GM18499 (cell line): Measurements from ENCODE around the gene VEGFC.

Source experiments
- ATAC-seq: cut with Tn5 transposase; IDR thresholded peaks from one replicate; pipeline ENCODE4 v1.9.1; 2021; ENCODE audit warnings: moderate number of reproducible peaks; ENCODE audit not compliant: insufficient read depth, unreplicated experiment

VEGFC gene

DNA sequence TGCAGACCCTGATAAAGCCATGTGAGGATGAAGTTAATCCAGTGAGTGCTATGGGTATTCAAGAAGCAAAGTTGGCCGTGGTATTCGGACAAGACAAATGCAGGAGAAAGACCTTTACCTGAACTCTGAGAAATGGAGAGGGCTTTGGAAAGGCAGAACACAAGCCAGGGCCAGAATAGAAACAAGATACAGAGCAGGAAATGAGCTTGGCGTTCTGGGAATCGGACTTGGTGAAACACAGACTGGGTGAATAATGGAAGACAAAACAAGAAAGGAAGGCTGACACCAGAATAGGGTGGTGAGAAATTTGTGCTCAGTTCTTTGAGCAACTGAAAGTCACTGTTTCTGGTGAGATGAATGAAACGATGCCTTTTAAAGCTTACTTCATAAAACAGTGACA lies 83.3 kb downstream of the VEGFC start:
- ATAC-seq: no peak

DNA sequence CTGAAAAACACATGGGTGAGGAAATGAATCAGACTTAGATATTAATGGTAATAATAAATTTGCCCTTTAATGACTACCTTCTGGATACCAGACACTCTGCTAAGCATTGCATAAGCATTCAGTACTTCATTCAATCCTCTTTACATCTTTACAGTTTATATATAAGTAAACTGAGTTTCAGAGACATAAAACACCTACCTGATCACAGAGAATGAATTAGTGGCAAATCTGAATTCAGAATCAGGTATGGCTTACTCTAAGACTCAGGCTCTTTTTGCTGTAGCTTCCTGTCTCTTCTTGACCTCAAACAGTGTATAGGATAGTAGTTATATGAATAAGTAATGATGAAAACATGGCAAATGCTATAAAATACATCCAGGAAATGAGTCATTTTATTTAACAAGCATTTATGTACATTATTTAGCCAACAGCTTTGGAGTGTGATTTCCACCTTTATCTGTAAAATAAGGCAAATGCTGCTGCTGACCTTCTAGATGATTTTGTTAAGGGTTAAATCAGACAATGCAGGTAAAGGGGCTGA lies 83.9 kb downstream of the VEGFC start:
- no peak for ATAC-seq

DNA sequence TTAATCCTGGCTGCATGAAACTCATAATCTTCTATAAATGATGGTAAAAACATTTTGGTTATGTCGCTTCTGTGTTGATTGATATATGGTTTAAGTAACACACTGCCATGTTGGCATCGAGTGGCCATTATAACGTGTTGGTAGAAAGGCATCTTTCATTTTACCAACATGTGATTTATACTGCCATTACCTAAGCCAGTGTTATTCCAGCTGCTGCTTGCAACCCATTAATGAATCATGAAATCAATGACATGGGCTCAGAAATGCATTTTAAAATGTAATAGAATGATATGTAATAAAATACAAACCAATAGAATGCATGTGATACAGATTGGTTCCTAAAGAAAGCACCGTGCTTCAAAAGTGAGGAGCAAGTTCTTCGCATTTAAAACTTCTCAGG lies 102.0 kb downstream of the VEGFC start:
- no peak for ATAC-seq

DNA sequence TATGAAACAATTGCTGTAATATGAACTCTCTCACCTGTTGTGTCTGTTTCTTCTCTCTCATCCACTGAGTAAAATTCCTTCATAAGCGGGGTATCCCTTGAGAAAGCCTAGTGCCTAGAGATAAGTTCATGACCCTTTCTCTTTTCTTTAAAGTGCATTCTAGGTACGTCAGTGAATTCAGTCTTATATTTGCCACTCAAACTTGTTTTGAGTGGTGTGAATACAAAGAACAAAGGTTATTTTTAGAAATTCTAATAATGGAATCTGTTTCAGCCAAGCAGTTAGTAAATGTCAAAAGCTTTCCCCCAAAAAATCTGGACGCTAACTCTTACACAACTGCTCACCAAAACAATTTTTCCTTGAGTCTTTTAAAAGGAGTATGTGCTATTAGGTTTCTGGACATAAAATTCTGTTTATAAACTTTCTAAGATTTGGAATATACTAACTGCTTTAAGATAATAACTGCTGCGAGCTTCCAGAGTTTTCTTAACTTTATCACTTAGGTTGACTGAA lies 112.0 kb downstream of the VEGFC start:
- no peak for ATAC-seq

- no peak for ATAC-seq
Observed at GRCh38 chr4:176676901-176677300, 115.8 kb downstream of the VEGFC start.

DNA sequence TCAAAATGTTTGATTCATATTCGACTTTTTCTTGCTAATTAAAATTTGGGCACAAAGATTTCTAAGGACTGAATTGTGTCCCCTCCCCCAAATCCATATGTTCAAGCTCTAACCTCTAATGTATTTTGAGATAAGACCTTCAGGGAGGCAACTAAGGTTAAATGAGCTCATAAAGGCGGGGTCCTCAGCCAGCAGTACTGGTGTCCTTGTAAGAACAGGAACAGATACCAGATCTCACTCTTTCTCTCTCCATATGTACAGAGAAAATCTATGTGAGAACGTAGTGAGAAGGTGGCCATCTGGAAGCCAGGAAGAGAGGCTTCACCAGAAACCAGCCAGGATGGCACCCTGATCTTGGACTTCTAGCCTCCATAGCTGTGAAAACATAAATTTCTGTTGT lies 116.9 kb downstream of the VEGFC start:
- no peak for ATAC-seq

- no peak for ATAC-seq
Observed at GRCh38 chr4:176671532-176671931, 121.2 kb downstream of the VEGFC start.

DNA sequence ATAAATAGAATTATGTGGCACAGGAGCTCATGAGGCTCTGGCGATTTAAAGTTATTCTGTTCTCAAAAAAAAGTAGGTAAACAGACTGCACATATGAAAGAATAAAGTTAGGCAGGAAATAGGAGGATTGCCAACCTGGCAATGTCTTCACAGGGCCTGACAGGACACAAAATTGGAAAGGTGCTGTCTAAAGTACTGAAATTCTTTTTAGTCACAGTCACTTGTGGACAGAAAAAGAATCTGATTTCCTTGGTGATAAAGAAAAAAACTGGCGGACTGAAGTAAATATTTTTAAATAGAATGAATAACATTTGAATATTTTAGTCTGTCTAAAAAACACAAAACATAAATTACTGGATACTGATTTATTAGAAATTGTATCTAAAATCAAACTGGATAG lies 124.4 kb downstream of the VEGFC start:
- no peak for ATAC-seq

DNA sequence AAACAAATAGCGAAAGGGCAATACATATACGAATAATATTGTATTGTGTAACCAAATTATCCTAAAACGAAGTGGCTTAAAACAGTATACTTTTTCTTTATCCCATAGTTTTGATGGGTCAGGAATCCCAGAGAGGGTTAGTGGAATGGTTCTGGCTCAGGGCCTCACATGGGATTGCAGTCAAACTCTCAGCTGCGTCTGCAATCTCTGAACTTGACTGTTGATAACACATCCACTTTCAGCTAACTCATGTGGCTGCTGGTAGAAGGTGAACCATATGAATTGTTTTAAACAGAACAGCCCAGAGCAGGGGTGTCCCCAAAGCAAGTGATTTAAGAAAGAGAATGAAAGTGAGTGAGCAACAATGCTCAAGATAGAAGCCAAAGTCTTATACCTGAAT lies 127.8 kb downstream of the VEGFC start:
- ATAC-seq: no peak

- no peak for ATAC-seq
Observed at GRCh38 chr4:176660561-176660960, 132.2 kb downstream of the VEGFC start.

DNA sequence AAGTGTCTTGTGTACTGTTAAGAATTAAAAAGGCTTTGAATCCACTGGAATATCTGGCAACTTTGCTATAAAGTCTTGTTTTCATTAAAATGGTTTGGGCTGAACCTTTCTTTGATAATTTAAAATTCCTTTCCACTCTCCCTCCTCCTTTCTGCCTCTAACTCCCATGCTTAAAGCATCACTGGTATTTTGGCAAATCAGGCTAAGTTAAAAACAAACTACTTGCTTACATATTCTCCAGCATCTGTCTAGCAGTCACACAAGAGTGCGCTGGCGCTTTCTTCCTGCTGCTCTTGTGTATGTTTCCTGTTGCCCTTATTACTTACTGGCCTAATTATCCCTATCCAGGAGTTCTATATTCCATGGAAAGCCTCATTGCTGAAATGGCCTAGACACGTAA lies 136.6 kb downstream of the VEGFC start:
- ATAC-seq: no peak

GRCh38 chr4:176654565-176655216 lies 138.0 kb downstream of the VEGFC start:
- no peak for ATAC-seq

- no peak for ATAC-seq
Observed at GRCh38 chr4:176653401-176654220, 139.1 kb downstream of the VEGFC start.

DNA sequence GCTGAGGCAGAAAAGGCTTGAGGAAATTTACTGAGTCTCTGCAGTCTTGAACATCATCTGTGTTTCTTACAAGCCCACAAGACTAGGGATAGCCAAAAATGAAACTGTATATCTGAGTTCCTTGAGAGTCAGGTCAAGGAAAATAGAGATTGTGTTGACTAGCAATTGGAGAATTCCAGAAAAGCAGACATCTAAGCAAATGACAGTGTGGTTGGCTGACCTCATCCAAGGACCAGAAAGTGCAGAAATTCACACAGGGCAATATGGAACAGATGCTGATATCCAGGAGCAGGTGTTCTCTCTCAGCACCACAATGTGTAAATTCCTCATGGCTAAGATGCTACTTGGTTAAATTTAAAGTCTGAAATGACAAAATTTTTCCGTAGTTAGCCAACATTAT lies 146.4 kb downstream of the VEGFC start:
- no peak for ATAC-seq

GRCh38 chr4:176645246-176645960 lies 147.3 kb downstream of the VEGFC start:
- no peak for ATAC-seq

DNA sequence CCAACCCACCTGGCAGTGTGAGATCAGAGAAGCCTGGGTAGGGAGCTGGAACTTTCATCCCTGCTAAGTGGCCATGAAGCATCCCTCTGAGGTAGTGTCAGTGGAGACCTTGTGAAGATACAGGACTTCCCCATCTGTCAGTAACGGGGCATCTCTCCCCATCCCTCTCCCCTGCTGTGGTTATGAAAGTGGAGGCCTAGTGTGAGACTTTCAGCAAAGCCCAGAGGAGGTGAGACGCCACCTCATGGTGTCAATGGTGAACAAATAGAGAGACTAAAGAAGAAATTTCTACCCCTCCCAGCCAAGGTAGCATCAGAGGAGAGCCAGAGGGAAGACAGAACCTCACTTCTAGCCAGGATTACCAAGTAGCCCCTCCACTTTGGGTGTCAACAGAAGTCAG lies 150.2 kb downstream of the VEGFC start:
- ATAC-seq: no peak

DNA sequence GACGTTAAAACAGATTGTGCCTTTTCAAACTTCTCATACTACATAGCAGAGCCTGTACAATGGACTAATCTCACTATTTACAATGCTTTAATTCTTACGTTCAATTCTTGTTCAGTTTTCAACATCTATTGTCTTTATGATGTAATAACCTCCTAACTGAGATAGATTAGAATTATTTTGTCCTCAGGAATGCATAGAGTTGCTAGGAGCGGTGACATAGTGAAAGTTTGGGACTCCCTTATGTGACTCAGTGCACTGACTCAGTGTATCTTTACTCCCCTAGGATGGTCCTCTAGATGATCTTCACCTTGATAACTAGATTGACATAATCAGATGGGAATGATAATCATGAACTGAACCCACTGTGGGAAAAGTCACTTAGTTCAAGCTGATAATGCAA lies 151.5 kb downstream of the VEGFC start:
- ATAC-seq: no peak

GRCh38 chr4:176638992-176639391 lies 153.7 kb downstream of the VEGFC start:
- ATAC-seq: no peak

- ATAC-seq: no peak
Observed at GRCh38 chr4:176636292-176636691, 156.4 kb downstream of the VEGFC start.

GRCh38 chr4:176635372-176636261 lies 157.1 kb downstream of the VEGFC start:
- no peak for ATAC-seq
